GM12878 (cell line): ENCODE measurements around the gene E2F1. TPM values are rescaled to one million over a fixed set of nuclear protein-coding genes. Genes with fewer than 3 reads are reported as not detected.
A peak's percentile ranks its signal among the peaks of the same experiment; 100 is the strongest.

ENCODE experiments used
- BCLAF1 ChIP-seq: fragments of 450-650 bp; IDR thresholded peaks from 2 replicates; pipeline ENCODE4 v1.6.1; 2017; ENCODE audit warnings: antibody characterized with exemption, mild to moderate bottlenecking, moderate library complexity
- BRCA1 ChIP-seq: IDR thresholded peaks from 2 replicates; pipeline ENCODE4 v1.6.1; 2011; ENCODE audit warnings: low read depth, low read length, improper control_type of control experiment
- CHD1 ChIP-seq: IDR thresholded peaks from 2 replicates; pipeline ENCODE4 v1.6.1; 2012; ENCODE audit warnings: low read depth, low read length, improper control_type of control experiment
- CREM ChIP-seq: IDR thresholded peaks from 2 replicates; pipeline ENCODE4 v1.6.1; 2014; ENCODE audit warnings: antibody characterized with exemption, low read depth
- CTCF ChIP-seq, 3 experiments: IDR thresholded peaks in 2 of 3; conservative IDR thresholded peaks in 1 of 3; 2 replicates each; pipeline ENCODE4 v1.5.1; 2011; ENCODE audit warnings: low read depth in 3 of 3, low read length in 3 of 3, mild to moderate bottlenecking in 3 of 3, control low read depth in 2 of 3, moderate library complexity in 2 of 3, inconsistent platforms in 1 of 3, mixed read lengths in 1 of 3; ENCODE audit not compliant: control insufficient read depth in 2 of 3, insufficient read depth in 1 of 3; ENCODE audit errors: extremely low read depth in 1 of 3
- GABPA ChIP-seq: IDR thresholded peaks from 2 replicates; pipeline ENCODE4 v1.6.1; 2014; ENCODE audit warnings: antibody characterized with exemption, low read depth, mild to moderate bottlenecking, inconsistent platforms
- IRF5 ChIP-seq: fragments of 450-650 bp; IDR thresholded peaks from 2 replicates; pipeline ENCODE4 v1.6.1; 2017; ENCODE audit warnings: borderline replicate concordance
- JUNB ChIP-seq: IDR thresholded peaks from 2 replicates; pipeline ENCODE4 v1.6.1; 2016; ENCODE audit warnings: antibody characterized with exemption, mild to moderate bottlenecking
- MEF2B ChIP-seq: fragments of 450-650 bp; IDR thresholded peaks from 2 replicates; pipeline ENCODE4 v1.6.1; 2018; ENCODE audit warnings: mild to moderate bottlenecking, moderate library complexity; ENCODE audit not compliant: partially characterized antibody, poor library complexity, severe bottlenecking
- RAD51 ChIP-seq: fragments of 450-650 bp; IDR thresholded peaks from 2 replicates; pipeline ENCODE4 v1.6.1; 2016; ENCODE audit warnings: moderate library complexity, mild to moderate bottlenecking, inconsistent platforms
- RB1 ChIP-seq: fragments of 450-650 bp; formaldehyde crosslinking; IDR thresholded peaks from 2 replicates; pipeline ENCODE4 v1.6.1; 2017; ENCODE audit warnings: mild to moderate bottlenecking, borderline replicate concordance
- RELA ChIP-seq: fragments of 450-650 bp; IDR thresholded peaks from 2 replicates; pipeline ENCODE4 v1.8.0; 2014; ENCODE audit warnings: borderline replicate concordance; ENCODE audit not compliant: partially characterized antibody
- RUNX3 ChIP-seq: IDR thresholded peaks from 2 replicates; pipeline ENCODE4 v1.6.1; 2012; ENCODE audit warnings: low read length, inconsistent platforms
- SIX5 ChIP-seq: IDR thresholded peaks from 2 replicates; pipeline ENCODE4 v1.6.1; 2011; ENCODE audit warnings: mild to moderate bottlenecking, low read depth, low read length, moderate library complexity; ENCODE audit not compliant: severe bottlenecking
- SRF ChIP-seq, 2 experiments: IDR thresholded peaks; 2 replicates each; pipeline ENCODE4 v1.6.1; 2011; ENCODE audit warnings: low read depth in 2 of 2, low read length in 2 of 2, mild to moderate bottlenecking in 1 of 2, moderate library complexity in 1 of 2
- SUZ12 ChIP-seq: fragments of 200-600 bp; sonication (generic); IDR thresholded peaks from one replicate; pipeline ENCODE4 v1.6.1; 2018; ENCODE audit warnings: antibody characterized with exemption, mild to moderate bottlenecking; ENCODE audit not compliant: unreplicated experiment
- YBX1 ChIP-seq: fragments of 450-650 bp; IDR thresholded peaks from 2 replicates; pipeline ENCODE4 v1.6.1; 2016; ENCODE audit warnings: antibody characterized with exemption
- ZBED1 ChIP-seq: IDR thresholded peaks from 2 replicates; pipeline ENCODE4 v1.6.1; 2016; ENCODE audit warnings: borderline replicate concordance
- ZNF384 ChIP-seq: IDR thresholded peaks from 2 replicates; pipeline ENCODE4 v1.6.1; 2012; ENCODE audit warnings: low read depth, mild to moderate bottlenecking, low read length, improper control_type of control experiment, borderline replicate concordance
- ZNF687 ChIP-seq: fragments of 450-650 bp; IDR thresholded peaks from 2 replicates; pipeline ENCODE4 v1.6.1; 2017; ENCODE audit warnings: mild to moderate bottlenecking, moderate library complexity
- polyA plus RNA-seq, 11 experiments: library from polyadenylated mRNA; depleted of rRNA in 4 of 11; unstranded in 6 of 11; stranded (reverse) in 5 of 11; fragments of >200 nt; fragmentation: Nextera tagmentation in 4 of 11; fragmentation: Illumina TruSeq in 1 of 11; extraction: Ambion mirVana in 4 of 11; extraction: Trizol in 1 of 11; gene quantifications; 1 replicate in 1 of 11; 2 replicates in 10 of 11; pipeline versions ENCODE4 v1.2.1 to v1.2.3, GENCODE V29; 2011 to 2016; ENCODE audit warnings: inconsistent platforms in 2 of 11, missing spikeins in 2 of 11, low read depth in 1 of 11
- total RNA-seq, 4 experiments: library from RNA; depleted of rRNA in 3 of 4; stranded (reverse); fragments of >200 nt in 3 of 4; fragmentation: Illumina TruSeq in 1 of 4; extraction: Trizol in 1 of 4; gene quantifications; 2 replicates each; pipeline versions ENCODE4 v1.2.1 to v1.2.3, GENCODE V29; 2013 to 2021

E2F1 gene
- total and polyA plus RNA-seq, 10 of the 15 experiments (the other 5 are each of a cell fraction or from before 2014, with no cell fraction given) = 0.29 to 50.2 (median 19.7) TPM

GRCh38 chr20:33733654-33734576 is 47.7 kb upstream of the E2F1 start (continued):
- TF ChIP-seq RUNX3 (no peak), CHD1 (no peak), RB1 (no peak), MEF2B (peak; percentile 97), BCLAF1 (no peak), IRF5 (no peak), BRCA1 (no peak), CTCF (IDR thresholded peaks at IDR 0.05 in 2 of 3, conservative IDR thresholded peaks at IDR 0.05 in 1 of 3; ENCODE audit: control insufficient read depth in 2 of 3, extremely low read depth in 1 of 3, insufficient read depth in 1 of 3, low read depth in 3 of 3, low read length in 3 of 3) (no peak), YBX1 (0 out of 2 replicates have a peak, but pooled peaks have one; percentile 49), SUZ12 (no peak), SRF (IDR thresholded peaks at IDR 0.05; ENCODE audit: low read depth in 2 of 2, low read length in 2 of 2) (no peak), ZNF687 (no peak), ZNF384 (no peak), SIX5 (no peak), GABPA (no peak), ZBED1 (no peak), CREM (no peak), RELA (no peak), RAD51 (no peak), JUNB (no peak)
